ENCODE measurements around the gene RPS6KA2. TPM values are rescaled to one million over a fixed set of nuclear protein-coding genes. Genes with fewer than 3 reads are reported as not detected.
"Not testable (repeated sequence)": the region's sequence is repeated elsewhere in the genome, so short reads cannot be mapped to it uniquely, and the experiment has no call there.

RPS6KA2 gene
- total RNA-seq, 3 donors from 2014 or later, result 2.8 to 6.2 (median 6.0) TPM

DNA sequence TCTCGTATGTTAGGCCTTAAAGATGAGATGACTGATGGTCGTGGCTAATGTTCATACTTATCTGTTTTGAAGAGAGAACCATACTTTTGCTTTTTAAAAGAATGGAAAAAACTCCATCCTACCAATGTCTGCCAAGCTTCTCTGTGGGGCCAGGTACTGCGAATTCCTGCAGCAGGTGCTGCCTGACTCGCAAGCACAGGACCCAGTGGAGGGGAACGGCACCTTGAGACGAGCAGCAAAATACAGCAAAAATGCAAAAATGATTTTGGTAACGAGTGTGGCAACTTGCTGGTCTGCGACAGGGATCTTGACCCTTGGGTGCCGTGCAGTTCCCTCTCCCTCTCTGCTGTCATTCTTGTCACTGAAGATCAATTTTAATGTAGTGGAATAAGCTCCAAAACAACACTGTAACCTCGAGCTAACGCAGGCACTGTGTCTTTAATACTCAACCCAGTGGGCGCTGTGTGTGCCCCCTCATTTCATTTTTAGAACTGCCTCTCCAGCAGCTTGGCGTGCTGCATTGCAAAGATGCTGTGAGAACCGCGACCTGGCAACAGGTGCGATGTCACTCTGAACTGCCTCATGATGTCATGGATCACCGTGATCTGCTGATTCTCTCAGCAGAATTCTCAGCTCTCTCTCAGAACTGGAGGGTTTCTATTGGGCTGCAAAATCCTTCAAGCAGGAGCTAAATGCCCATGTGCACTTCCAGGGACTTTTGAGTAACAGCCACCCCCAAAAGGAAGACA lies 92.2 kb downstream of the RPS6KA2 start:
- ATAC-seq (no peak), DNase-seq (no peak)
- H3K27me3 Mint-ChIP-seq (ENCODE audit: low read depth), result no peaks in the 10 kb centered on the region
- H3K36me3 Mint-ChIP-seq (ENCODE audit: insufficient read depth), result peaks cover 11% of the 10 kb centered on the region
- no peaks in the 10 kb centered on the region for H3K9me3 Mint-ChIP-seq
- H3K4me3 Mint-ChIP-seq, result no peak overlapping the region
- H3K4me1 Mint-ChIP-seq (ENCODE audit: low read depth), result peaks cover 3% of the 10 kb centered on the region

DNA sequence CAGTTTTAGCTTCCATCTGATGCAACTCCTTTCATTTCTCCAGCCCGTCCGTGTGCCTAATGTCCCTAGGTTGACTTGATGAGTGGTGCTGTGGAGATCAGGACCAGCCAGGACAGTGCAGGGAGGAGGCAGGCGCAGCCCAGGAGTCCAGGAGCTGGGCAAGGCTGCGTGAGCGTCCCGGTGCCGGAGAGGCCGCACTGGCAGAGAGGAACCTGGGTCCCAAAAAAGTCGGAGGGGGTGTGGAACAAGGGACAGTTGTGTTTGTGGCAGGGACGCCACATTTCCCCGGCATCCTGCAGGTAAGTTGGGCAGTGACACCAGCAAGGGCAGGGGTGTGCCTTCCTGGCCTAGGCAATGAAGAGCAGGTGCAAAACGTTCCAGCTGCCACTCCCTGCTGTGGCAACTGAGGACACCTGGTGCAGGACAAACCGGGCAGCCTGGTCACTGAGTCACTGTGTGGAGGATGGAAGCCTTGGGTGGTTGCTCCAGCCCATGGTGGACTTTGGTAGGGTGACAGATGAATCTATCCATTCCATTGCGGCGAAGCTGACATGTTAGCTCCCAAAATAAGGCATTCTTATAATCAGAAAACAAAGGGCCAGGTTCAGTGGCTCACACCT lies 93.7 kb downstream of the RPS6KA2 start:
- ATAC-seq, result no peak
- H3K27me3 Mint-ChIP-seq (ENCODE audit: low read depth), result no peaks in the 10 kb centered on the region
- H3K36me3 Mint-ChIP-seq (ENCODE audit: insufficient read depth), result peaks cover 14% of the 10 kb centered on the region
- no peak overlapping the region for H3K4me3 Mint-ChIP-seq
- no peaks in the 10 kb centered on the region for H3K4me1 Mint-ChIP-seq (ENCODE audit: low read depth)
- H3K9me3 Mint-ChIP-seq, result no peaks in the 10 kb centered on the region
- no peak for DNase-seq

DNA sequence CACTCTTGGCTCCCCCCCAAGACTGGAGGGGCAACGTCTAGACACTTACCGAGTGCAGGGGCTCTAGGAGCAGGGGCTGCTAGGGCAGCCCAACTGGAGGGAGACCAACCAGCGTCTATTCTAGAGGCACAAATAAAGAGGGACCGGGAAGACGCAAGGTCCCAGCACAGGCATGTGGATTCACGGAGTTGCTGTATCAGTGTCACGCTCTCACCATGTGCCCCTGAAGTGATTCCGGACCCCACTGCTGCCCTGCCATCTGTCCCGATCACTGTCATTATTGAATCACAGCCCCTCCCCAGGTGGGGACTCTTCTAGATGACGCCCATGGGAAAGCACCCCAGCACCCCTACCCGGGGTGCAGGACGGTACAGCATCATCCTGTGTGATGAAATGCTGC lies 94.7 kb downstream of the RPS6KA2 start:
- Mint-ChIP-seq H3K9me3 (no peaks in the 10 kb centered on the region), H3K27me3 (ENCODE audit: low read depth) (no peaks in the 10 kb centered on the region), H3K4me1 (ENCODE audit: low read depth) (no peaks in the 10 kb centered on the region), H3K36me3 (ENCODE audit: insufficient read depth) (peaks cover 14% of the 10 kb centered on the region), H3K4me3 (no peak overlapping the region)
- DNase-seq (no peak), ATAC-seq (no peak)

DNA sequence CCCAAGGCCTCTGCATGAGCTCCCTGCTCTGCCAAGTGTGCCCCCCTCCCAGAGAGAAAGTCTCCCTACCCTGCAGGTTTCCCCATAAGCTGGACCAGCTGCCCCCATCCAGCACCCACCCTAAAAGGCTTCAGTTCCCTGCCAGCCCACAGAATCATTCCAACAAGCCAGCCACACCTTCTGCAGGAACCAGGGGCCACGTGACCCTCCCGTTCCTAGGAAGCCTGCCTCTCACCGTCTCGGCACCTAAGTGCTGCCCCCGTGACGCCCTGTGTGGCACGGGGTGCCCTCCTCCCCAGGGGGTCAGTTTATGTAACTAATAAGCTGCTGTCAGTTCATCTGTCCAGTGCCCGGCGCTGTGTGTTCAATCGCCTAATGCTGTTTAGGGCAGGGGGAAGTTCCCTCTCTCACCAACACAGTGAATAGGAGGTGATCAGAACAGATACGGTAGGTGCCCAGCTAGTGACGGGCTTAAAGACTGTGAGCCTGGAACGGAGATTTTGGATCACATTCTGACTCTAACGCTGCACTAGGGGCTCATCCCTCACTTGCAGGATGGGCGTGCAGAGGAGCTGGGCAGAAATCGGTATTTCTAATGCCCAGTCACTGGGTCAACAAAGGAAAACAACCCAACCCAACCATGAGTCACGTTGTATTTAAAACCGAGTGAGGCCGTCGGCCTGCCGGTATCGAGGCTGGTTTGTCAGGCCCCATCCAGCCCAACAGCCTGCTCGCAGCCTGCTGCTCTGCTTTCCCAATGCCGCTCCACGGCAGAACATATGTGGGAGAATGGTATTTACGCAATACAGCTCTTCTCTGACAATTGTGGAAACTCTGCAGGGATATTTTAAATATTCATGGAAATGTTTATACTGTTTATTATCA lies 96.6 kb downstream of the RPS6KA2 start:
- Mint-ChIP-seq H3K27me3 (ENCODE audit: low read depth) (no peaks in the 10 kb centered on the region), H3K4me1 (ENCODE audit: low read depth) (no peaks in the 10 kb centered on the region), H3K36me3 (ENCODE audit: insufficient read depth) (peaks cover 14% of the 10 kb centered on the region), H3K4me3 (no peak overlapping the region), H3K9me3 (no peaks in the 10 kb centered on the region)
- ATAC-seq, result no peak
- DNase-seq, result no peak

DNA sequence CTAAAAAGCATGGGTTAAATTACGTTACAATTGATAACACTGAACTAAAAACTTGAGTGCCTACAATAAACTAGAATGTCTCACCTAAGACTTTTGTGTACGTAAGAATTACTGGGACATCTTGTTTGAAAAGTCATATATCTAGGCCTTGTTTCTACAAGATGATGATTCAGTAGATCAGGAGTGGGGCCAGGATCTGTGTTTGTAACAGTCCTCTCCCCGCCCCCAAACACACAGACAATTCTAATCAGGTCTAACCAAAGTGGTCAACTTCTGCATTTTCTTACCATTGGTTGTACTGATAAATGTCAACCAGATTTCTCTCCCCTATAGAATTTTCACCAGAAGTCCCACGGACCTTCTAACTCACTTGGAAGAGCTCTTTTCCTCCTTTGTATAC lies 97.5 kb downstream of the RPS6KA2 start:
- H3K36me3 Mint-ChIP-seq (ENCODE audit: insufficient read depth), result peaks cover 16% of the 10 kb centered on the region
- H3K9me3 Mint-ChIP-seq, result no peaks in the 10 kb centered on the region
- DNase-seq (no peak), ATAC-seq (no peak)
- H3K27me3 Mint-ChIP-seq (ENCODE audit: low read depth), result no peaks in the 10 kb centered on the region
- no peak overlapping the region for H3K4me3 Mint-ChIP-seq
- no peaks in the 10 kb centered on the region for H3K4me1 Mint-ChIP-seq (ENCODE audit: low read depth)

DNA sequence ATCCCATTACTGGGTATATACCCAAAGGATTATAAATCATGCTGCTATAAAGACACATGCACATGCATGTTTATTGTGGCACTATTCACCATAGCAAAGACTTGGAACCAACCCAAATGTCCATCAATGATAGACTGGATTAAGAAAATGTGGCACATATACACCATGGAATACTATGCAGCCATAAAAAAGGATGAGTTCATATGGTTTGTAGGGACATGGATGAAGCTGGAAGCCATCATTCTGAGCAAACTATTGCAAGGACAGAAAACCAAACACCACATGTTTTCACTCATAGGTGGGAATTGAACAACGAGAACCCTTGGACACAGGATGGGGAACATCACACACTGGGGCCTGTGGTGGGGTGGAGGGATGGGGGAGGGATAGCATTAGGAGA lies 98.0 kb downstream of the RPS6KA2 start:
- not testable (repeated sequence) for H3K4me3 Mint-ChIP-seq; DNase-seq; H3K4me1 Mint-ChIP-seq (ENCODE audit: low read depth); H3K27me3 Mint-ChIP-seq (ENCODE audit: low read depth); ATAC-seq; H3K9me3 Mint-ChIP-seq
- H3K36me3 Mint-ChIP-seq (ENCODE audit: insufficient read depth), result peaks cover 16% of the 10 kb centered on the region

DNA sequence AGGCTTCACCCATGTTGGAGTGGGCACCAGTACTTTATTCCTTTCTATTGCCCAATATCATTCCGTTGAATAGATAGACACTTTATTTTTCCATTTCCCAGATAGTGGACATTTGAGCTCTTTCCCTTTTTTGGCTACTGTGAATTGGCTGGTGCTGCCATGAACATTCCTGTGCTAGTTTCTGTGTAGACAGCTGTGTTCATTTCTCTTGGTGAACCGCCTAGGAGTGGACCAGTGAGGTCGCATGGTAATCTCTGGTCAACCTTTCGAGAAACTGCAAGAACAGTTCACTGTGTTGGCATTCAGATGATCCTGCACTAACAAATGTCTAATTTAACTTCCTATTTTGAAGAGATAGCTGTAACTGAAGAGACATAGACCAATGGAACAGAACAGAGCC lies 99.2 kb downstream of the RPS6KA2 start:
- H3K27me3 Mint-ChIP-seq (ENCODE audit: low read depth), result no peaks in the 10 kb centered on the region
- DNase-seq, result no peak
- no peaks in the 10 kb centered on the region for H3K4me1 Mint-ChIP-seq (ENCODE audit: low read depth)
- H3K4me3 Mint-ChIP-seq, result no peak overlapping the region
- H3K9me3 Mint-ChIP-seq, result no peaks in the 10 kb centered on the region
- no peak for ATAC-seq
- peaks cover 14% of the 10 kb centered on the region for H3K36me3 Mint-ChIP-seq (ENCODE audit: insufficient read depth)

DNA sequence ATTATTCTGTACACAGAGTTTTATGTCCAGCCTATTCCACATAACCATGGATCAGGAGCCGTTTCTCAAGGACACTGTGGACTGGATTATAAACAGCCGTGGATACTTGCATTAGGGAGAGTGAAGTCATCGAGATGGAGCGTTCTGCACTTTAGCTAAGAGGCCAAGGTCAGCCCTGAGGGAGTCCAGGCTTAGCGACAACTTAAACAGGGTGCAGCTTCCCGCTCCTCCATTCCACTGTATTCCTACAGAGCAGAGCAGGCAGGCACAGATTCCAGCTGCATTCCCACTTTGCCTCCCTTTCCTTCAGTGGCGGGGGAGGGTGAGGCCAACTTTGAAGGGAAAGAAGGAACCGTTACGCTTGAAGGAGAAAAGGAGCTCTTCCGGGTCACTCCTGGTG lies 100.1 kb downstream of the RPS6KA2 start:
- Mint-ChIP-seq H3K27me3 (ENCODE audit: low read depth) (no peaks in the 10 kb centered on the region), H3K9me3 (no peaks in the 10 kb centered on the region), H3K4me1 (ENCODE audit: low read depth) (no peaks in the 10 kb centered on the region), H3K36me3 (ENCODE audit: insufficient read depth) (peaks cover 10% of the 10 kb centered on the region), H3K4me3 (no peak overlapping the region)
- ATAC-seq, result no peak
- DNase-seq, result no peak

DNA sequence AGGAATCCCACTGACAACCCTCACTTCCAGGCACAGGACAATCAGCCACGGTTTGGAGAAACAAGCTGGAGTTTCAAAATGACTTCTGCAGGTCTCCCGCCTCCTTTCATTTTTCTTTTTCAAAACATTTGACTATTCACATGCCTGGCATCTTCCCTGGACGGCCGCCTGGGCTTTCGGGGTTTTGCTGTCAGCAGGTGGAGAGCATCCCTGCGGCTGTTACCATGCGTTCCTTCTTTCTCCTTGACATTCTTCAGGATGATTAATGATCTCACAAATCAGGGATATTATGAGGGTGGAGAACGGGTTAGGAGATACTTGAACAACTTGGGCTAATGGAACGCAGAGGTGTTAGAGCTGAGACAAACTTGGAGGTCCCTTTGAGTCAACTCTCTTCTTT lies 101.5 kb downstream of the RPS6KA2 start:
- DNase-seq, result no peak
- Mint-ChIP-seq H3K36me3 (ENCODE audit: insufficient read depth) (peaks cover 11% of the 10 kb centered on the region), H3K4me1 (ENCODE audit: low read depth) (no peaks in the 10 kb centered on the region), H3K9me3 (peaks cover 4% of the 10 kb centered on the region), H3K27me3 (ENCODE audit: low read depth) (no peaks in the 10 kb centered on the region), H3K4me3 (no peak overlapping the region)
- ATAC-seq, result no peak

DNA sequence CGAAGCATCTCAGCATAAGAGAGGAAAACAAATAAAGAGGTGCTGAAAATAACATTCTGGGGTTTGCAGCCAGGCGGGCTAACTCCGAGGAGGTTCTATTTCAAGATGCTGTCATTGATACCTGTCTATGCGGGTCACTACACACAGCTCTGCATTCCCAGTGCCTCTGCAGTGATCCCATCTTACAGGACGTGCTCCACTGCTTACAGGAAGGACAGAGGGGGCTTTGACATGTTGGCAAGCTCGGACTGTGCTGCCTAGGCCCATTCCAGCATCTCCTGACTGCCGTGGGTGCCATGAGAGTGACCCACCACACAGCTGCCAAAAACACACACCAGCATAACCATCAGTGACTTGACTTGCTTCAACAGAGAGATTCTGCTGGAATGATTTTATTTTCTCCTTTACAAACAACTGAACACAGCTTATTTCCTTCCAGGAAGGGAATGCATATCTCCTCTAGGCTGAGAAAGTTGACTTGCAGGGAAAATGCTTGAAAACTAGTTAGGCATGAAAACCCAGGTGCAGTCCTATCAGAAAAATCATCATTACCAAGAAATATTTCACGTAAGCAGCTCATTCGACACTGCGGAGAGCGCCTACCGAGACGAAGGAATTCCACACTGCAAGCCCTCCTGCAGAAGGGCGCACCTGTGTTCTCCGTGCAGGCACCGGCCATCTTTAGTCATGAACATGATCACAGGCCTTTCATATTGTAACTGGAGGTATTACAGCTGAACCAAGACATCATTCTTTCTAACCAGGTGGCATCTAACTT lies 103.1 kb downstream of the RPS6KA2 start:
- peaks cover 7% of the 10 kb centered on the region for H3K36me3 Mint-ChIP-seq (ENCODE audit: insufficient read depth)
- ATAC-seq (no peak), DNase-seq (no peak)
- H3K4me1 Mint-ChIP-seq (ENCODE audit: low read depth), result no peaks in the 10 kb centered on the region
- H3K9me3 Mint-ChIP-seq, result peaks cover 4% of the 10 kb centered on the region
- no peak overlapping the region for H3K4me3 Mint-ChIP-seq
- no peaks in the 10 kb centered on the region for H3K27me3 Mint-ChIP-seq (ENCODE audit: low read depth)

DNA sequence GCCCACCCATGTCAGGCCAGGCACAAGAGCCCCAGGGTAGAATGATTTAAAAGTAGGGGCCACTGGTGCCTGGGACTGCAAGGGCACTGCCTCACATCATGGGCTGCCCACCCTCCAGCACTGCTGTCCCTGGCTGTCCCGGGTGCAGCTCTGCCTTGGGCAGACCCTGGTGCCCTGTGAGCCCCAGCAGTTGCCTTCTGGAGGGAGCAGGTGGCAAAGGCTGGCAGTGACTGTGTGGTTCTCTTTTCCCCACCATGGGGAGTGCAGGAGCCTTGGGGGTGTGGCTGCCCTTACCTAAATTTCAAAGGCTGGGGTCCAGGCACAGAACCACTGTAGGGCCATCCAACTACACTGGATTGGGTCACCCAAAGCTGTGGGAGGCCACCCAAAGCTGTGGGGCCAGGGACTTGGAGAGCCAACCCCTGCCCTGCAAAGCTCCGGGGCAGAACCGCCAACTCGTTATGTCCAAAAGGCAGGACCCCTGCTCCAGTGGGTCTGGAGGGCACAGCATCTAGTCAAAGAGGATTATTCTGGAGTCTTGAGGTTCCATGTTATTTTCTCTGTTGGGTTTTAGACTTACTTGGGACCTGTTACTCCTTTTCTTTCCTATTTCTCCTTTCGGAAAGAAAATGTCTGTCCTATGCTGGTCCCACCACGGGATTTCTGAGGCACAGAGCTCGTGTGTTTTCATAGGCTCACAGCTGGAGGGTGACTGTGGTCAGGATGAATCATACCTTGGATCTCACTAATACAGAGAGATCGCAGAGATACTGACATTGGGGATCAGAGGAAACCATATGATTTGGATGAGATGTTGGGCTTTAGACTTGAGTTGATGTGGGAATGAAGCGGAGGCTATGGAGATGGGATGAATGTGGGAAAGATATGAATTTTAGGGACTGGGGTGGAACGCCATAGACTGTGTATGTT lies 105.9 kb downstream of the RPS6KA2 start:
- peaks cover 7% of the 10 kb centered on the region for H3K36me3 Mint-ChIP-seq (ENCODE audit: insufficient read depth)
- no peak overlapping the region for H3K4me3 Mint-ChIP-seq
- no peaks in the 10 kb centered on the region for H3K4me1 Mint-ChIP-seq (ENCODE audit: low read depth)
- DNase-seq (no peak), ATAC-seq (no peak)
- no peaks in the 10 kb centered on the region for H3K27me3 Mint-ChIP-seq (ENCODE audit: low read depth)
- peaks cover 4% of the 10 kb centered on the region for H3K9me3 Mint-ChIP-seq

DNA sequence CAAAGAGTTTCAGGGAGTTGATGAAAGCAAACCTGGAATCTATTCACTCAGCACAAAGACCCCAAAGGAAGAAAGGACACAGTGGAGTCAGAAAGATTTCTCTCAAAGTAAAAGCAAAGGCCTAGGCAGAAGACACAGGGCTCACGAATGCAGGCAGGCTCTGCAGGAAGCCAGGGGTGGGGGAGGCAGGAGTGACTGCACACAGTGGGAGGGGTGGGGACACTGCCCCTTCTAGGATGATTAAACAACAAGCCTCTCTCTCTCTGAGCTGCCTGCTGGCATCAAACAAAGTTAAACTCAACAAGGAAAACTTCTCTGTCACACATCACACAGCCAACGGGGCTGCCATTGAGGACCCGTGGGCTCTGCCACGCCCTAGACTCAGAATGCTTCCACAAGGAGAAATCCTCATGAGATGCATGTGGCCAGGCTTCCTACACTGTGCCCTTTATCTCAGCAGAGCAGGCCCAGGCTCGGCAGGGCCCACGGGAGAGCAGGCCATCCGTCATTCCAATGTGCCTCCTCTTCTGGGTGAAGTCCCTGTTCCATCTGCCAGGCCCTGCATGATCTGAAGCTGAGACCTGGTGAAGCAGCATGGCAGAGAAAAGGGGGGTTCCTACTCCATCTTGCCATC lies 110.7 kb downstream of the RPS6KA2 start:
- DNase-seq (no peak), ATAC-seq (no peak)
- Mint-ChIP-seq H3K4me1 (ENCODE audit: low read depth) (peaks cover 13% of the 10 kb centered on the region), H3K36me3 (ENCODE audit: insufficient read depth) (peaks cover 3% of the 10 kb centered on the region), H3K27me3 (ENCODE audit: low read depth) (no peaks in the 10 kb centered on the region), H3K4me3 (no peak overlapping the region), H3K9me3 (peaks cover under 1% of the 10 kb centered on the region)

All from activated T-cell treated with anti-CD3 and anti-CD28 coated beads, Interleukin-2, amount 50 U/mL, for 4 hours (primary cell).